CD4-positive, alpha-beta T cell (primary cell): Measurements from ENCODE around the gene TAF1B. TPM values are rescaled to one million over a fixed set of nuclear protein-coding genes. Genes with fewer than 3 reads are reported as not detected.

Experiments used
- ATAC-seq: fragments of 200-7000 bp; cut with Tn5 transposase; one replicate; pipeline ENCODE4 v1.10.0; 2022; ENCODE audit warnings: mild to moderate bottlenecking; ENCODE audit not compliant: poor library complexity
- CTCF ChIA-PET: fragments of 350-600 bp; sonication (Branson Sonifier 250); formaldehyde crosslinking; loops from one replicate; lab custom pipeline; 2021; ENCODE audit warnings: antibody characterized with exemption, inconsistent platforms; lab: Charles Lee
- POLR2A ChIA-PET: fragments of 350-600 bp; sonication (Branson Sonifier 250); formaldehyde crosslinking; loops from one replicate; lab custom pipeline; 2021; ENCODE audit warnings: antibody characterized with exemption, inconsistent platforms; lab: Charles Lee
- DNase-seq, 14 experiments: peaks; one replicate each; pipeline ENCODE4 v3.0.0-alpha.2; 2013 to 2020; ENCODE audit warnings: mixed read lengths in 2 of 14
- H3K27ac ChIP-seq, 2 donors: one replicate each; pipeline versions ENCODE4 v1.5.1 to v1.7.0; 2013; ENCODE audit warnings: low read length in 2 of 2, low read depth in 1 of 2, mild to moderate bottlenecking in 1 of 2
- H3K27me3 ChIP-seq, 2 experiments: 1 replicate in 1 of 2; 2 replicates in 1 of 2; pipeline versions ENCODE4 v1.6.1 to v1.7.0; 2013; ENCODE audit warnings: low read length in 2 of 2, control low read depth in 1 of 2, mild to moderate bottlenecking in 1 of 2, moderate library complexity in 1 of 2; ENCODE audit not compliant: insufficient read depth in 2 of 2, control insufficient read depth in 1 of 2
- H3K36me3 ChIP-seq: one replicate; pipeline ENCODE4 v1.6.1; 2013; ENCODE audit warnings: low read length, control low read depth; ENCODE audit not compliant: insufficient read depth
- H3K4me1 ChIP-seq: one replicate; pipeline ENCODE4 v1.6.1; 2013; ENCODE audit warnings: low read length, control low read depth; ENCODE audit not compliant: insufficient read depth
- H3K4me3 ChIP-seq: one replicate; pipeline ENCODE4 v1.5.1; 2013; ENCODE audit warnings: mild to moderate bottlenecking, low read length, moderate library complexity
- H3K9me3 ChIP-seq, 2 experiments: 1 replicate in 1 of 2; 2 replicates in 1 of 2; pipeline versions ENCODE4 v1.6.1 to v1.7.0; 2013; ENCODE audit warnings: low read length in 2 of 2, mild to moderate bottlenecking in 2 of 2, control low read depth in 1 of 2, moderate library complexity in 1 of 2; ENCODE audit not compliant: control insufficient read depth in 1 of 2, insufficient read depth in 1 of 2
- H3K27ac Mint-ChIP-seq: one replicate; pipeline ENCODE4 v1.8.0; 2020; ENCODE audit warnings: mixed read lengths
- H3K27me3 Mint-ChIP-seq: one replicate; pipeline ENCODE4 v1.8.0; 2021; ENCODE audit warnings: mixed read lengths
- H3K36me3 Mint-ChIP-seq: one replicate; pipeline ENCODE4 v1.8.0; 2021; ENCODE audit warnings: low read depth, mixed read lengths
- H3K4me1 Mint-ChIP-seq: one replicate; pipeline ENCODE4 v1.8.0; 2021; ENCODE audit warnings: low read depth, mixed read lengths
- H3K4me3 Mint-ChIP-seq: one replicate; pipeline ENCODE4 v1.8.0; 2020; ENCODE audit warnings: mild to moderate bottlenecking, mixed read lengths
- H3K9me3 Mint-ChIP-seq: one replicate; pipeline ENCODE4 v1.8.0; 2020; ENCODE audit warnings: mixed read lengths
- CTCF ChIP-seq: fragments of 200-600 bp; IDR thresholded peaks from one replicate; pipeline ENCODE4 v1.8.0; 2022; ENCODE audit warnings: antibody characterized with exemption, mild to moderate bottlenecking
- intact Hi-C, 2 experiments: fragments of 100-400 bp; cut with DNase I in 1 of 2; cut with micrococcal nuclease in 1 of 2; formaldehyde crosslinking; loops; one replicate each; pipeline versions ENCODE4 v1.15.1 to v1.9.0; 2023 to 2025; cut with DNase I, micrococcal nuclease
- total RNA-seq, 174 experiments: library from RNA in 2 of 174; stranded (reverse) in 2 of 174; gene quantifications; one replicate each; pipeline ENCODE4 v1.2.3 and lab custom pipeline; 2021 to 2026

The TAF1B gene
- total RNA-seq, 2 experiments from 2014 or later: 9.9 to 10.8 TPM

GRCh38 chr2:9945596-9945995 lies 102.3 kb downstream of the TAF1B start:
- Histone ChIP-seq H3K27me3 (peaks cover 20 to 21% of the 10 kb centered on the region in 2 experiments), H3K4me3 (no peak overlapping the region), H3K4me1 (peaks cover 5% of the 10 kb centered on the region), H3K27ac (no peak overlapping the region), H3K9me3 (no peaks in the 10 kb centered on the region), H3K36me3 (no peaks in the 10 kb centered on the region)
- CTCF ChIA-PET: no interaction called here
- Mint-ChIP-seq H3K36me3 (no peaks in the 10 kb centered on the region), H3K27me3 (peaks cover 32% of the 10 kb centered on the region), H3K27ac (no peak overlapping the region), H3K4me1 (peaks cover 2% of the 10 kb centered on the region), H3K9me3 (no peaks in the 10 kb centered on the region), H3K4me3 (no peak overlapping the region)
- DNase-seq (no peak), ATAC-seq (no peak)
- intact Hi-C loops: no loop called here
- TF ChIP-seq CTCF: no peak
- POLR2A ChIA-PET: no interaction called here

- Histone ChIP-seq H3K36me3 (no peaks in the 10 kb centered on the region), H3K27ac (no peak overlapping the region), H3K4me3 (no peak overlapping the region), H3K27me3 (peaks cover 21% of the 10 kb centered on the region in 2 experiments), H3K4me1 (peaks cover 6% of the 10 kb centered on the region), H3K9me3 (no peaks in the 10 kb centered on the region)
- H3K27me3 Mint-ChIP-seq: peaks cover 33% of the 10 kb centered on the region
- no peak overlapping the region for H3K27ac Mint-ChIP-seq
- H3K9me3 Mint-ChIP-seq: no peaks in the 10 kb centered on the region
- TF ChIP-seq CTCF: no peak
- no peak overlapping the region for H3K4me3 Mint-ChIP-seq
- no peaks in the 10 kb centered on the region for H3K36me3 Mint-ChIP-seq
- ATAC-seq (no peak), DNase-seq (no peak)
- POLR2A ChIA-PET: no interaction called here
- peaks cover 4% of the 10 kb centered on the region for H3K4me1 Mint-ChIP-seq
- CTCF ChIA-PET: interaction anchor here (1.0 kb wide), 1 partner anchor 38 kb away, joined by 3 read pairs; no protein-coding TSS in a partner anchor
- intact Hi-C loops: no loop called here
Measured at GRCh38 chr2:9946076-9946475, 102.8 kb downstream of the TAF1B start.

GRCh38 chr2:9946818-9947217 lies 103.5 kb downstream of the TAF1B start:
- Mint-ChIP-seq H3K27me3 (peaks cover 33% of the 10 kb centered on the region), H3K9me3 (no peaks in the 10 kb centered on the region), H3K36me3 (no peaks in the 10 kb centered on the region), H3K27ac (no peak overlapping the region), H3K4me3 (no peak overlapping the region), H3K4me1 (peaks cover 4% of the 10 kb centered on the region)
- Histone ChIP-seq H3K36me3 (no peaks in the 10 kb centered on the region), H3K27ac (no peak overlapping the region), H3K27me3 (peaks cover 21% of the 10 kb centered on the region in 2 experiments), H3K4me3 (no peak overlapping the region), H3K4me1 (peaks cover 6% of the 10 kb centered on the region), H3K9me3 (no peaks in the 10 kb centered on the region)
- no peak for ATAC-seq
- intact Hi-C loops: no loop called here
- TF ChIP-seq CTCF: no peak
- ChIA-PET CTCF (interaction anchor here (1.0 kb wide), 1 partner anchor 38 kb away, joined by 3 read pairs; no protein-coding TSS in a partner anchor), POLR2A (interaction anchor here (0.8 to 1.0 kb wide), 2 partner anchors 9 to 32 kb away, joined by 3 read pairs; no protein-coding TSS in a partner anchor)
- DNase-seq: no peak
